CD4-positive, alpha-beta T cell (primary cell): ENCODE results near the gene TSHZ2. TPM values are rescaled to one million over a fixed set of nuclear protein-coding genes. Genes with fewer than 3 reads are reported as not detected.

Experiments used
- ATAC-seq: fragments of 200-7000 bp; cut with Tn5 transposase; one replicate; pipeline ENCODE4 v1.10.0; 2022; ENCODE audit warnings: mild to moderate bottlenecking; ENCODE audit not compliant: poor library complexity
- CTCF ChIA-PET: fragments of 350-600 bp; sonication (Branson Sonifier 250); formaldehyde crosslinking; loops from one replicate; lab custom pipeline; 2021; ENCODE audit warnings: antibody characterized with exemption, inconsistent platforms; lab: Charles Lee
- POLR2A ChIA-PET: fragments of 350-600 bp; sonication (Branson Sonifier 250); formaldehyde crosslinking; loops from one replicate; lab custom pipeline; 2021; ENCODE audit warnings: antibody characterized with exemption, inconsistent platforms; lab: Charles Lee
- DNase-seq, 14 experiments: peaks; one replicate each; pipeline ENCODE4 v3.0.0-alpha.2; 2013 to 2020; ENCODE audit warnings: mixed read lengths in 2 of 14
- H3K27ac ChIP-seq, 2 donors: one replicate each; pipeline versions ENCODE4 v1.5.1 to v1.7.0; 2013; ENCODE audit warnings: low read length in 2 of 2, low read depth in 1 of 2, mild to moderate bottlenecking in 1 of 2
- H3K27me3 ChIP-seq, 2 experiments: 1 replicate in 1 of 2; 2 replicates in 1 of 2; pipeline versions ENCODE4 v1.6.1 to v1.7.0; 2013; ENCODE audit warnings: low read length in 2 of 2, control low read depth in 1 of 2, mild to moderate bottlenecking in 1 of 2, moderate library complexity in 1 of 2; ENCODE audit not compliant: insufficient read depth in 2 of 2, control insufficient read depth in 1 of 2
- H3K36me3 ChIP-seq: one replicate; pipeline ENCODE4 v1.6.1; 2013; ENCODE audit warnings: low read length, control low read depth; ENCODE audit not compliant: insufficient read depth
- H3K4me1 ChIP-seq: one replicate; pipeline ENCODE4 v1.6.1; 2013; ENCODE audit warnings: low read length, control low read depth; ENCODE audit not compliant: insufficient read depth
- H3K4me3 ChIP-seq: one replicate; pipeline ENCODE4 v1.5.1; 2013; ENCODE audit warnings: mild to moderate bottlenecking, low read length, moderate library complexity
- H3K9me3 ChIP-seq, 2 experiments: 1 replicate in 1 of 2; 2 replicates in 1 of 2; pipeline versions ENCODE4 v1.6.1 to v1.7.0; 2013; ENCODE audit warnings: low read length in 2 of 2, mild to moderate bottlenecking in 2 of 2, control low read depth in 1 of 2, moderate library complexity in 1 of 2; ENCODE audit not compliant: control insufficient read depth in 1 of 2, insufficient read depth in 1 of 2
- H3K27ac Mint-ChIP-seq: one replicate; pipeline ENCODE4 v1.8.0; 2020; ENCODE audit warnings: mixed read lengths
- H3K27me3 Mint-ChIP-seq: one replicate; pipeline ENCODE4 v1.8.0; 2021; ENCODE audit warnings: mixed read lengths
- H3K36me3 Mint-ChIP-seq: one replicate; pipeline ENCODE4 v1.8.0; 2021; ENCODE audit warnings: low read depth, mixed read lengths
- H3K4me1 Mint-ChIP-seq: one replicate; pipeline ENCODE4 v1.8.0; 2021; ENCODE audit warnings: low read depth, mixed read lengths
- H3K4me3 Mint-ChIP-seq: one replicate; pipeline ENCODE4 v1.8.0; 2020; ENCODE audit warnings: mild to moderate bottlenecking, mixed read lengths
- H3K9me3 Mint-ChIP-seq: one replicate; pipeline ENCODE4 v1.8.0; 2020; ENCODE audit warnings: mixed read lengths
- intact Hi-C, 2 experiments: fragments of 100-400 bp; cut with DNase I in 1 of 2; cut with micrococcal nuclease in 1 of 2; formaldehyde crosslinking; loops; one replicate each; pipeline versions ENCODE4 v1.15.1 to v1.9.0; 2023 to 2025; cut with DNase I, micrococcal nuclease
- total RNA-seq, 174 experiments: library from RNA in 2 of 174; stranded (reverse) in 2 of 174; gene quantifications; one replicate each; pipeline ENCODE4 v1.2.3 and lab custom pipeline; 2021 to 2026
- TF ChIP-seq, protein P1 (sequence below): fragments of 200-600 bp; IDR thresholded peaks from one replicate; pipeline ENCODE4 v1.8.0; 2022; ENCODE audit warnings: antibody characterized with exemption, mild to moderate bottlenecking

Gene TSHZ2
- total RNA-seq, 2 experiments from 2014 or later, result 26.1 to 27.4 TPM

DNA sequence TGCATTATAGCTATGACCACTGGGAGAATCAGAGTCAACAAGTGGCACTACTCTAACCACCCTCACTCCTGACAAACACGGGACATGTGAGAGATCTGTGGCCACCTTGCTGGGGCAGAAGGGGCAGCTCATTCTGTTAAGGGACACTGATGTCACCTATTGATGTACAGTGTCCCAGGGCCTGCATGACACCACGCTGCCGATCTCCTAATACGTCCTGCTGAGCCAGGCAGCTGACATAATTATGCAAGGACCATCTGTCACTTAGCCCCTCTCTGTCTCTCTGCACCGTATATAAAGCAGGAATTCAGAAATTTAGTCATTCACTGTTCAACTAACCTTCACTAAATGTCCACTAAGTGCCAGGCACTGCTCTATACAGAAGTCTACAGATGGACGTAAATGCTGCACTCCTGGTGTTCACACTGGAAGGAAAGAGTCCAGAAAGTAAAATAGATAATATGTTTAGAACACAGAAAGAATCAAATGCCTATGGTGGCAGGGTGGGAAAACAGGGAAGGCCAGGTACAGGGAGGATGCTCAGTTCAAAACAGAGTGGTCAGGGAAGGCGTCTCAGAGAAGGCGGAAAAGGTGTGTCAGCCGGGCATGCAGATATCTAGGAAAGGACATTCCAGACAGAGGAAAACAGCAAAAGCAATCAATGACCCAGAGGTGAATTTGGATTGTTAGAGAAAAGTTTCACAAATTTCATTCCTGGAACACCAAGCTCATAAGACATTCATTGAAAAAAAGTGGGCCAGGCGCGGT, 447.7 kb downstream of the TSHZ2 start:
- Mint-ChIP-seq H3K27ac (no peak overlapping the region), H3K9me3 (no peaks in the 10 kb centered on the region), H3K4me3 (no peak overlapping the region), H3K27me3 (no peaks in the 10 kb centered on the region), H3K4me1 (no peaks in the 10 kb centered on the region), H3K36me3 (peaks cover 9% of the 10 kb centered on the region)
- Histone ChIP-seq H3K4me1 (no peaks in the 10 kb centered on the region), H3K4me3 (no peak overlapping the region), H3K27me3 (no peaks in the 10 kb centered on the region), H3K36me3 (no peaks in the 10 kb centered on the region), H3K9me3 (peaks cover 0 to 3% of the 10 kb centered on the region in 2 experiments), H3K27ac (no peak overlapping the region)
- ChIA-PET POLR2A (no interaction called here), CTCF (no interaction called here)
- TF ChIP-seq, protein P1, sequence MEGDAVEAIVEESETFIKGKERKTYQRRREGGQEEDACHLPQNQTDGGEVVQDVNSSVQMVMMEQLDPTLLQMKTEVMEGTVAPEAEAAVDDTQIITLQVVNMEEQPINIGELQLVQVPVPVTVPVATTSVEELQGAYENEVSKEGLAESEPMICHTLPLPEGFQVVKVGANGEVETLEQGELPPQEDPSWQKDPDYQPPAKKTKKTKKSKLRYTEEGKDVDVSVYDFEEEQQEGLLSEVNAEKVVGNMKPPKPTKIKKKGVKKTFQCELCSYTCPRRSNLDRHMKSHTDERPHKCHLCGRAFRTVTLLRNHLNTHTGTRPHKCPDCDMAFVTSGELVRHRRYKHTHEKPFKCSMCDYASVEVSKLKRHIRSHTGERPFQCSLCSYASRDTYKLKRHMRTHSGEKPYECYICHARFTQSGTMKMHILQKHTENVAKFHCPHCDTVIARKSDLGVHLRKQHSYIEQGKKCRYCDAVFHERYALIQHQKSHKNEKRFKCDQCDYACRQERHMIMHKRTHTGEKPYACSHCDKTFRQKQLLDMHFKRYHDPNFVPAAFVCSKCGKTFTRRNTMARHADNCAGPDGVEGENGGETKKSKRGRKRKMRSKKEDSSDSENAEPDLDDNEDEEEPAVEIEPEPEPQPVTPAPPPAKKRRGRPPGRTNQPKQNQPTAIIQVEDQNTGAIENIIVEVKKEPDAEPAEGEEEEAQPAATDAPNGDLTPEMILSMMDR, result no peak
- intact Hi-C loops, result loop anchor here in 1 of 2 experiments (10.0 kb wide), 1 partner anchor 775 kb away; no protein-coding TSS in a partner anchor
- no peak for DNase-seq
- no peak for ATAC-seq

DNA sequence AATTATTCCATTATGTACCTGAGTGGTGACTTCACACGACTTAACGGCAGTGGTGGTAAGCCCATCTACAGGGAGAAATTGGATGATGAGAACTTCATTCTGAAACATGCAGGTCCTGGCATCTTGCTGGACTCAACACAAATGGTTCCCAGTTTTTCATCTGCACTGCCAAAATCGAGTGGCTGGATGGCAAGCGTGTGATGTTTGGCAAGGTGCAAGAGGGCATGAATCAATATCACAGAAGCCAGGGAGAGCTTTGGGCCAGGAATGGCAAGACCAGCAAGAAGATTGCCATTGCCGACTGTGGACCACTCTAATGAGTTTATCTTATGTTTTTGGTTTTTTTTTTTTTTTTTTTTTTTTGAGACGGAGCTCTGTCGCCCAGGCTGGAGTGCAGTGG, 449.2 kb downstream of the TSHZ2 start:
- intact Hi-C loops, result no loop called here

DNA sequence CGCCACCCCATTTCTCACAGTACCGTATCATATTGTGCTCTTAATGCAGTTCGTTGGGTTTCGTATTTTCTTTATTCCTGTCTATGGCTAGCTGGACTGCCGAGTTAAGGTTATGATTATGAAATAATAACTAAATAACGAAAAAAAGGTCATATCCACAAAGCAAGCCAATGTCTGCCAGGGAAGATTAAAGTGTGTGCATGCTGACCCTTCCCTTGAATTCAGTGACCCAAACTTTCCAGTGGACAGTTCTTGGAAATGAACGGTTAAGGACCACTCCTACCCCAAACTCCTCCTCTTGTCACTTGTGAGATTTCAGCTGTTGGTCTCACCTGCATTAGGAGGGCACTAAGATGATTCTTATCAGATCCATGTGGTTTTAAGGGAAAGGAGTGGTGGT, 449.9 kb downstream of the TSHZ2 start:
- no peak overlapping the region for H3K4me3 ChIP-seq
- H3K4me3 Mint-ChIP-seq, result no peak overlapping the region
- H3K27ac Mint-ChIP-seq, result no peak overlapping the region
- intact Hi-C loops, result no loop called here
- no peaks in the 10 kb centered on the region for H3K9me3 Mint-ChIP-seq
- ChIA-PET CTCF (no interaction called here), POLR2A (no interaction called here)
- H3K36me3 ChIP-seq, result no peaks in the 10 kb centered on the region
- DNase-seq, result no peak
- H3K4me1 Mint-ChIP-seq, result no peaks in the 10 kb centered on the region
- TF ChIP-seq, protein P1, result no peak
- H3K27me3 ChIP-seq, result no peaks in the 10 kb centered on the region
- no peak overlapping the region for H3K27ac ChIP-seq
- peaks cover 0 to 3% of the 10 kb centered on the region in 2 experiments for H3K9me3 ChIP-seq
- H3K4me1 ChIP-seq, result no peaks in the 10 kb centered on the region
- peaks cover 13% of the 10 kb centered on the region for H3K36me3 Mint-ChIP-seq
- no peaks in the 10 kb centered on the region for H3K27me3 Mint-ChIP-seq
- no peak for ATAC-seq

More for the DNA sequence above, 449.2 kb downstream of the TSHZ2 start:
- no peaks in the 10 kb centered on the region for H3K9me3 Mint-ChIP-seq
- Histone ChIP-seq H3K4me1 (no peaks in the 10 kb centered on the region), H3K9me3 (peaks cover 0 to 3% of the 10 kb centered on the region in 2 experiments), H3K36me3 (no peaks in the 10 kb centered on the region), H3K27ac (no peak overlapping the region), H3K27me3 (no peaks in the 10 kb centered on the region), H3K4me3 (no peak overlapping the region)
- DNase-seq, result no peak
- CTCF ChIA-PET, result no interaction called here
- H3K27me3 Mint-ChIP-seq, result no peaks in the 10 kb centered on the region
- no peak overlapping the region for H3K4me3 Mint-ChIP-seq
- POLR2A ChIA-PET, result no interaction called here
- TF ChIP-seq, protein P1, result no peak
- no peaks in the 10 kb centered on the region for H3K4me1 Mint-ChIP-seq
- peaks cover 10% of the 10 kb centered on the region for H3K36me3 Mint-ChIP-seq
- ATAC-seq, result no peak
- no peak overlapping the region for H3K27ac Mint-ChIP-seq
